NCI-H1436 (cell line): Measurements from ENCODE around the gene RCCD1.
"Not testable (repeated sequence)": the region's sequence is repeated elsewhere in the genome, so short reads cannot be mapped to it uniquely, and the experiment has no call there.

Experiments used
- DNase-seq: peaks from one replicate; lab custom pipeline; 2025; lab: John Stamatoyannopoulos, UW

The RCCD1 gene

DNA sequence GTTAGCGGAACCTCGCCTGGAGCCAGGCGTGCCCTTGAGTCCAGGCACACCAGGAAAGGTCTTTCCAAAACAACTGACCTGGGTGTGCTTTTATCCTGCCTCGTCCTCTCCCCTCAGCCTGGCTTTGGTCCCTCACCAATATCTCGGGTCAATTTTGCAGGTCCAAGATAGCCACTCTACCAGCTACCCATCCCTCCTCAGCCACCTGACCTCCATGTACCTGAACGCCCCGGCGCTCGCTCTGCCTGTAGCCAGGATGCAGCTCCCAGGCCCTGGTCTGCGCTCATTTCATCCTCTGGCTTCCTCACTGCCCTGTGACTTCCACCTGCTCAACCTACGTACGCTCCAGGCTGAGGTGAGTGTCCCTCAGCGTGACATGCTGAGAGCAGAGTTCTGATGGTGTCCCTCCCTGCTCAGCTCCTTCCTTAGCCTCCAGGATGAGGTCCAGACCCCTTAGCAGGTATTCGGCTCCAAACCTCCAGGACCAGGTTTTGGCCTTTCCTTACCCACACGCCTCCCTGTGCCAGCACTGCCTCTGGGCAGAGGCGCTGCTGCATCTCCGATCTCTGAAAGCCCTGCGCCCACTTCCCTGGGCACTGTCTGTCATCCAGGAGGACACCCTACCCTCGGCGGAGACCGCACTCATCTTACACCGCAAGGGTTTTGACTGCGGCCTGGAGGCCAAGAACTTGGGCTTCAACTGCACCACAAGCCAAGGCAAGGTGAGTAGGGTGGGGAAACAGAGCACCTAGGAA, 36.5 kb upstream of the RCCD1 start:
- no peak for DNase-seq

DNA sequence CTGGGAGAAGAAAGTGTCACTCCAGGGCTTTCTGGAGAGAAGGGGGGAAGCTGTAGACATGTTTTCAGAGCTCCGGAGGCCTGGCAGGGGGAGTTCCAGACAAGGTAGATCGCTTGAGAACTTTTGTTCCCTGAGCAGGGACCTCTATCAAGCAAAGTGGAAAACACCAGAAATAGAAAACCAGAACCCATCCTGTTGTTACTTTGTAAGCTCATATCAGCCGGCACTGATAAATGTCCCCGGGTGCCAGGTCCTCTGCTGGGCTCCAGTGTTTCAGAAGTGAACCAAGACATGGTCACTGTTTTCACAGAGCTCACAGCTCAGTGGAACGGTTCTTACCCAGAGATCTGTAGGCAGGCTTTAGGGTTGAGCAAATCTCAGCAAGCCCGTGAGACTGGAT, 35.8 kb upstream of the RCCD1 start:
- DNase-seq: no peak

DNA sequence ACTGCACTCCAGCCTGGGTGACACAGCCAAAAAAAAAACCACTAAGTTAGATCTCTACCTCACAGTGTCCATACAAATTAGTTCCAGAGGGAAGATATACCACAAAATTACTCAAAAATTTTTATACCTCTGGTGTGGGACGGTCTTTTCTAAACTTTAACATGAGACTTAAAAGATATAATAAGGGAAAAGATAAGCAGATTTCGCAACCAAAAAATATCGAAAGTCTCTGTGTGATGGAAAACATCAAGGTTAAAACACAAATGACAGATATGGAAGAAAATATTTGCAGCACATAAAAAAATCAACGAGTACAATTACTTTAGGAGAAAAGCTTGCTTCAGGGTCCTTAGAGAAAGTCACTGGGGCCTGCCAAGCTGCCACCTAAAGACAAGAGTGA, 32.8 kb upstream of the RCCD1 start:
- no peak for DNase-seq

DNA sequence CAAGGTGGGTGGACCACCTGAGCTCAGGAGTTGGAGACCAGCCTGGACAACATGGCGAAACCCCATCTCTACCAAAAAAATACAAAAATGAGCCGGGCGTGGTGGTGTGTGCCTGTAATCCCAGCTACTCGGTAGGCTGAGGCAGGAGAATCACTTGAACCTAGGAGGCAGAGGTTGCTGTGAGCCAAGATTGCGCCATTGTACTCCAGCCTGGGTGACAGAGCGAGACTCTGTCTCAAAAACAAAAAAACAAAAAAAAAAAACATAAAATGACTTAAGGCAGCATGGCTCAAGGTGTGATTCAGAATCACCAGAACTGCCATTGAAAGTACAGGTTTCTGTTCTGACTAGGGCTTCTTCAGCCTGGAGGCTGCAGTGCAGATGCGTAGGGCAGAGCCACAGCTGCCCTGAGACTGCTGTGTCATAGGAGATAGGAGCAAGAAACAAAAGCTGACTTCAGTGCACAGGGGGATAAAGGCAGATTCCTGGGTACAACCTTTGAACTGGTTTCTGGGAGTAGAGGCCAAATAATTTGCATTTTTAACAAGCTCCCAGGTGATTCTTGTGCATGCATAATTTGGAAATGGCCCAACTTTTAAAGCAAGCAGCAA, 31.9 kb upstream of the RCCD1 start:
- not testable (repeated sequence) for DNase-seq

DNA sequence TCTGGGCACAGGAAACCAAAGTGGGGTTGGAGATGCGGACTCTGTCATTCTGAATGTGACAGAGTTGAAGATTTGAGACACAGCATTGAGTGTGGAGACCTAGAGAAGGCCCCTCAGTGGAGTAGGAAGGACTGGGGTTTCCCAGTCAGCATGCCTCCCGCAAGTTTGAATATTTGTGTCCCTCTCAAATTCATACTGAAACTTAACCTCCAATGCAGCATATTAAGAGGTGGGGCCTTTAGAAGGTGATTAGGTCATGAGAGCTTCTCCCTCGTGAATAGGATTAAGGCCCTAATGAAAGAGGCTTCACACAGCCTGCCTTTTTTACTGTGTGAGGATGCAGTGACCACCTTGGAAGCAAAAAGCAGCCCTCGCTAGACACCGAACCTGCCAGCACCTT, 30.3 kb upstream of the RCCD1 start:
- DNase-seq: no peak

DNA sequence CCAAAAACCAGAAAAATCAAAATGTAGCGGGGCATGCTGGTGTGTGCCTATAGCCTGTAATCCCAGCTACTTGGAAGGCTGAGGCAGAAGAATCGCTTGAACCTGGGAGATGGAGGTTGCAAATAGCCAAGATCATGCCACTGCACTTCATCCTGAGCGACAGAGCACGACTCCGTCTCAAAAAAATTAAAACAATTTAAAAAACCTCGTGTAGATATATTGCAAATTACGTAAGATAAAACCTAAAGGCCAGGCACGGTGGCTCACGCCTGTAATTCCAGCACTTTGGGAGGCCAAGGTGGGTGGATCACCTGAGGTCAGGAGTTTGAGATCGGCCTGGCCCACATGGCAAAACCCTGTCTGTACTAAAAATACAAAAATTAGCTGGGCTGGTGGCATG, 27.9 kb upstream of the RCCD1 start:
- not testable (repeated sequence) for DNase-seq

DNA sequence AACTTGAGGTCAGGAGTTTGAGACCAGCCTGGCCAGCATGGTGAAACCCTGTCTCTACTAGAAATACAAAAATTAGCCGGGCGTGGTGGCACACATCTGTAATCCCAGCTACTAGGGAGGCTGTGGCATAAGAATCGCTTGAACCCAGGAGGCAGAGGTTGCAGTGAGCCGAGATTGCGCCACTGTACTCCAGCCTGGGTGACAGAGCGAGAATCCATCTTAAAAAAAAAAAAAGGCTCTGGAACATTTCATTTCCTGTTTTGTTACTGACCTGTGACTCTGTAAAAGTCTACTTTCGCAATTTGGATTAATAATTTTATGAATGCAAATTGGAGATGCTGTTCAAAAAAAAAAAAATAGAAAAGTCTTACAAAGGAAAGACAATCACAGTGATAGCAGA, 26.6 kb upstream of the RCCD1 start:
- DNase-seq: not testable (repeated sequence)

DNA sequence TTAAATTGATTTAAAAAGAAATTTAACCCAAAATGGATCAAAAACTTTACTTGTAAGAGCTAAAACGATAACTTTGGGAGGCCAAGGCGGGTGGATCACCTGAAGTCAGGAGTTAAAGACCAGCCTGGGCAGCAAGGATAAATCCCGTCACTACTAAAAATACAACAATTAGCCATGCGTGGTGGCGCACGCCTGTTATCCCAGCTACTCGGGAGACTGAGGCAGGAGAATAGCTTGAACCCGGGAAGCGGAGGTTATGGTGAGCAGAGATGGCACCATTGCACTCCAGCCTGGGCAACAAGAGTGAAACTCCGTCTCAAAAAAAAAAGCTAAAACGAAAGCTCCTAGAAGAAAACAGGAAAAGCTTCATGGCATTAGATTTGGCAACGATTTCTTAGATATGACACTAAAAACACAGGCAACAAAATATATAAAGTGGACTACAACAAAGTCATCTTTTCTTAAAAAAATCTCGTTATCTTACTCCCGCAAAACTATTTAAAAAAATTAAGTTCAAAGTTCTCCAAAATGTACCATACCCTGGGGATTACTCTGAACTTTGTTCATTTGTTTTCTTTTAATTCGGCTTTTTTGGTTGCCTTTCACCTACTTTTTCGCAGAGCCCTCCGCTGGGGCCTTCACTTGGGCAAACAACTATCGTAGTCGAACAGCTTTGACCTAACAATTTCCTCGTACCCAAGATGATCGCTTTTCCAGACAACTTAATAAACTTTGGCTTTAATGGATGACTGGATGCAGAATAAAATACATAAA, 25.3 kb upstream of the RCCD1 start:
- DNase-seq: no peak

DNA sequence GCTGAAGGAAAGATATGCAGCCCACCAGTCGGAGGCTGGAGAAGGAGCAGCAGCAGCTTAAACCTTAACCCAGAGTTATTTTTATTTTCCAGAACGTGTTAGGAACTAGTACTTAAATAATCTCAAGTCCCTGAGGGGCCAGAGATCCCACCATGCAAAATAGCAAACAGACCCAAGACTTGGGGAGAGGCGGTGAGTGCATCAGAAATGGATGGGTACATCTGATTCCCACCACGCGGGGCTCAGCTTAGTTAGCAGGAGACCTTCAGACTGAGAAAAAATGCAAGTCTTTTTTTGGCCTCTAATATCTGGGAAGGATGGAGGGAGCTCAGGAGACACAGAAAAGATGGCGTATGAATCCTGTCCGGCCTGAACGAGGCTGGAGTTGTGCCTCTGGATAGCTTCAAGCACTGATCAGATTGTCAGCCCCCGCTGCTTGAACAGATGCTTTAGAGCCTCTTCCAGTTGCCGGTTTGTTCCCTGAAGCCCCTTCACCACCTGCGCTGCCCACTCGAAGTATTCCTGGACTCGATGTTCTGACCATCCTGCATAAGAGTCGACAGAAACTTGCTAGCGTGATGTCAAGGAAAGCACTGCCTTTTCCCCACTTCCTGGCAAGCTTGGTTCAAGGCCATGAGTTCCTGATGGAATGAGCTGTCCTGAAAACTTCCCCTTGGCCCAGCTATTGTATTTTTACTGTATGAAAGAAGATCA, 23.7 kb upstream of the RCCD1 start:
- peak; percentile 1 for DNase-seq

DNA sequence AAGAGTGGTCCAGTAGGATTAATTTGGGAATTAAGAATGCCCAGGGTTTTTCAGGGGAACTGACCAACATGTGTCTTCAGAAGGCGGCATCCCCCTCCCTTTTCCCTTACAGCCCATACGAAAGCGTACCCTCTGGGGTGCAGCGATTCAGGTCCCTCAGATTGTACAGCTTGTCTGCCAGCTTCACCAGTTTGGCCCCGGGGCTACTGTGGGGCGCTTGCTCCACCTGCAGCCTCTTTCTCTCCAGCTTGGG, 23.2 kb upstream of the RCCD1 start:
- no peak for DNase-seq

DNA sequence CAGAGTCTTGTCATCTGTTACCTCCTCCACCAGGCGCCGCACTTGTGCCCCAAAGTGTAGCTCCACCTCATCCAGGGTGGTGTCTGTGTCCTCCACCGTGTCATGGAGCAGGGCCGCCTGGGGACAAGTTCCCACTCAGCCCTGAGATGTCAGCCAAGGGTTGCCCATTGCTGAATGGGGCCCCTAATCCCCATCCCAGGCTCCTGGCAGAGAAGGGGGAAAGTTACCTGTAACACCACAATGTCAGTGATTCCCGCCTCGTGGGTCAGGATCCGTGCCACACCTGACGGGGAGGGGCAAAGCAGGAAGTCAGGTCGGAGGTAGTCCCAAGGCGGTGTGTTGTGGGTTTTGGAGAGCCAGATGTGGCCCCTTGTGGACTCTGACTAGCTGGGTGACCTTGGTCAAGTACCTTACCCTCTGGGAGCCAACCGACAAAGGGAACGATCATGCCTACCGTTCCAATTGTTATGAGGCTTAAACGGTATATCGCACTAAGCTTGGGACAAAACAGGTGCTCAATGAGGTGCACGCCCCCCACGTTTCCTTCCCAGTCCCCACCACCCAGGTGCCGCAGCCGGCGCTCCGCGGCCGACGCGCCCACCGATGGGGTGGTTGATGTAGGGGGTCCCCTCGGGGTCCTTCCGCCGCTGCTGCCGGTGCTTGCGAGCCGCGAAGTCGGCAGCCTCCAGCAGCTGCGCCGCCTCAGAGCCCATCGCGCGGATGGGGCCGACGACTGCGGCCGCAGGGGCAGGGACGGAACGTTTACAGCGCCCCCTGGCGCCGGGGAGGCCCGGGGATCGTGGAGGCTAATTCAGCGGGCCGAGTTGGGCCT, 22.6 kb upstream of the RCCD1 start, which contains the start of gene HDDC3:
Gene HDDC3 (minus strand): TSS at position 722 of the 832 bp plus-strand sequence. CDS start 9 bp downstream, at position 713.
- peak; percentile 83 for DNase-seq

DNA sequence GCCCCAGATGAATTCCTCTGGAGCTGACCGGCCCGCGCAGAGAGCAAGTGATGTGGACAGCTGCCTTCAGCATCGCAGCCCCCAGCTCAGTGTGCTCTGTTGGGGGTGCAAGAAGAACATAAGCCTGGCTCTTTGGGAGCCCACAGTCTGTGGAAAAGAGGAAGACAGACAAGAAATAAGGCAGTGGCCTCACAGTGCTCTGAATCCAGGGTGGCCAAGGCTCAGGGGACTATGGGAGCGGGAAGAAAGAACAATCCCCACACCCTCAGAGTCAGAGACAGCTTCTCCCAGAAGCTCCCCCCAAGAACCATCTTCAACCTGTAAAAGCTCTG, 22.1 kb upstream of the RCCD1 start:
- DNase-seq: no peak

DNA sequence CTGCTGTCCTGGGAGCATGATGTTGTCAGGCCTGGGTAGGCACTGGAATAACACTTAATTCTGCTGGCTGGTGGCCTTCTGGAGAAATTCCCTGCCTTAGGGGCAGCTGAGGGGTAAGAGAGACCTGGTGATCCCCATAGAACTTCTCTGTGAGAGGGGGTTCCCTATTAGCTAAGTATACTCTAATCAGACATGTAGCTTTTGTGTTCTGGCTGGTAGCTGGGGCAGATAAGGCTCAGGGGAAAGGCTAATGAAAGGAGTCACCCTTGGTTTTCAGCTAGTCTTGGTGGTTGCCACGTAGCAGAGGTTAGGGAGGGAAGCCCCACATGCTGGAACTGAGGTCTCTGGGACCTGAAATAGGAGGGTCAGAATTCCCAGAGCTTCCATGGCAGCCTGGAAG, 21.4 kb upstream of the RCCD1 start:
- no peak for DNase-seq

DNA sequence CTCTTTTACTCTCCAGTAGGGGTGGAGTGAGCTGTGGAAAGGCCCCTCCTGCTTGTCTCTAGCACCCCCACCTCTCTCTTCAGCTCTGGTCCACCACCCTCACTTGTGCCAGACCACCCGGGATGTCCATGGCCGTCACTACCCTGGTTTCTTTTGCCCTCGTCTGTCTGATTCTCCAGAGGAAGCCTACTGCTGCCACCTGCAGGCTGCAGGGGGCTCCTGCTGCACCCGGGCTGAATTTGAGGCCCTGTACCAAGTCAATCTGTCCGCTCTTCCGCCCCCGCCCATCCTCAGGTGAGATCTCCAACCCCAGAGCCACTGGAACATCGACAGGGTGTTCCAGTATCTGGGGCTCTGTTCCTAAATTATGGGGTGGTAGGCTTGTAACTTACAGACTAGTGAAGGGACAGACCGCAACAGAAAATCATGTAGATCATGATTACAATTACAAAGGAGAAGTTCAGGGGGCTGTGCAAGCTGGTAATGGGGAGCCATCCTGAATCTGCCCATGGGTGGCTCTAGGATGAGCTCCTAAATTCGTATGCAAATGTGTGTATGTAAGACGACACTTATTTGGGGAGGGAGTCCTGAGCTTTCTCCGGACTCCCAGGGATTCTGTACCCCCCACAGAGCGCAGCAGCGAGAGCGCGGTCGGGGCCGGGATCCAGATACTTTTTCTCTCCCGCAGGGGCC, 20.3 kb upstream of the RCCD1 start:
- DNase-seq: peak; percentile 85

DNA sequence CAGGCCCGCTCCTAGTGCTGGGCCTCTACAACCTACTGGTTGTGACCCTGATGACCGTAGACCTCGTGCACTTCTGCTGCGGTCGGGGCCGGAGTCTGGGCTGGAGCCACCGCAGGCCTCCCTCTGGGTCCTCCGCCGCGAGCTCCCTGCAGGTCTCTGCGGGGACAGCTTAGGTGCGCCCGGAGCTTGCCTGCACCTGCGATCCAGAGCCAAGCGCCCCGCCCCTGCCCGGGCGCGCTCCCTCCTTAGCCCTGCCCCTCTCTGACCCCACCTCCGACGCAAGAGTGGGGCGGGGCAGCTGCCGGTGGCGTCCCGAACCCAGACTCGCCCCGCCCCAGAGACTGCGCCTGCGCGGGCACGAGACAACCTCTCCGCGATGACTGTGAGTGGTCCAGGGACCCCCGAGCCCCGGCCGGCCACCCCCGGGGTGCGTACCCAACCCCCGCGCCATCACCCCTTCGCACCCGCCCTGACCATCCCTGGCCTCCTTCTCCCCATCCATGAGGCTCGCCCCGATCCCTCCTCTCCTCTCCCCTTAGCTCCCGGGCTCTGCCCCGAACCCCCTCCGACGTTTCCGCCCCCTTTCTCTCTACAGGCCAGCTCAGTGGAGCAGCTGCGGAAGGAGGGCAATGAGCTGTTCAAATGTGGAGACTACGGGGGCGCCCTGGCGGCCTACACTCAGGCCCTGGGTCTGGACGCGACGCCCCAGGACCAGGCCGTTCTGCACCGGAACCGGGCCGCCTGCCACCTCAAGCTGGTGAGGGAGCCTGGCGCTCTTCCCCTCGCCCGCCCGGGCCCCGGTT, 19.5 kb upstream of the RCCD1 start, which contains the start of gene UNC45A:
Gene UNC45A (plus strand): TSS at position 337 of the 803 bp plus-strand sequence. CDS start 40 bp downstream, at position 377.
- peak; percentile 92 for DNase-seq

DNA sequence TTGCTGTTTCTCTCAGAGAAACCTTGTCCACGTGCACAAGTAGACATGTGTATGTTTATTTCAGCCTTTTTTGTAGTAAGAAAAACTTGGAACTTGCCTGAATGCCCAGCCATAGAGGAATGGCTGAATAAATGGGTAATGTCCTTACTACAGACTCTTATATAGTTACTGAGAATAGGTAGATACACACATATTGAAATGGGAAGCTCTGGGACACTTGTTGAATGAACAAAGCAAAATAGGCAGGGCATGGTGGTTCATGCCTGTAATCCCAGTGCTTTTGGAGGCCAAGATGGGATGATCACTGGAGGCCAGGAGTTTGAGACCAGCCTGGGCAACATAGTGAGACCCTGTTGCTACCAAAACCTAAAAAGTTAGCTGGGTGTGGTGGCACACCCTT, 17.9 kb upstream of the RCCD1 start:
- DNase-seq: no peak

DNA sequence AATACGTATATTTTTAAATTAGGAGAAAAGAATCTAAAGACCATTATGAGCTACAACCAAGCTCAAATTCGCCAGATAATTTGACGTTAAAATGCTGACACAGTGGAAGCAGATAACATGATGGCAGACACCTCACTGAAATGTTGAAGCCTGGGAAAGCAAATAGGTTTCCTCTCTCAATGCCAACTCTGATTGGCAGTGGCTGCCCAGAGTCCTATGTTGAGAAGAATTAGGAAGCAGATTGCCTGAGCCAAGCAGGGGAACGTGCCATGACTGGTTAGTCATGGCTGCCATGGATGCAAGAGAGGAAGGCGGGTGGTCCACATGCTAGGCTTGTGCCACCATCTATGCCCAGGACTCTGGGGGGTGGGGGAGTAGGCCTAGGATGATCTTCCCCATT, 16.4 kb upstream of the RCCD1 start:
- DNase-seq: no peak

DNA sequence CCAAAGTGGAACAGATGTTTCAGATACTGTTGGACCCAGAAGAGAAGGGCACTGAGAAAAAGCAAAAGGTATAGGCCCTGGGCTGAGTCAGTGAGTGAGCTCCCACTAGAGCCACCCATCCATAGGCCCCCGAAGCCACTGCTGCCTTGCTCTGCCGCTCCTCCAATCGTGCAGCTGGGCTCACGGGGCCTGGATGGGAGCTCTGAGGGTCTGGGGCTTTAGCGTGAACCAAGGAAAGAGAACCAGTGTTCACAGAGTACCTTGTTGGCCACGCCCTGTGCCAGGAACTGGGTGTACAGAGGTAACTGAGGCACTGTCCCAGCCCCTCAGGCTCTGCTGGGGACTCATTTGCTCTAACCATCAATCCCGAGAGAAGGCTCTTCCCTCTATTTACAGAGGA, 14.9 kb upstream of the RCCD1 start:
- no peak for DNase-seq

DNA sequence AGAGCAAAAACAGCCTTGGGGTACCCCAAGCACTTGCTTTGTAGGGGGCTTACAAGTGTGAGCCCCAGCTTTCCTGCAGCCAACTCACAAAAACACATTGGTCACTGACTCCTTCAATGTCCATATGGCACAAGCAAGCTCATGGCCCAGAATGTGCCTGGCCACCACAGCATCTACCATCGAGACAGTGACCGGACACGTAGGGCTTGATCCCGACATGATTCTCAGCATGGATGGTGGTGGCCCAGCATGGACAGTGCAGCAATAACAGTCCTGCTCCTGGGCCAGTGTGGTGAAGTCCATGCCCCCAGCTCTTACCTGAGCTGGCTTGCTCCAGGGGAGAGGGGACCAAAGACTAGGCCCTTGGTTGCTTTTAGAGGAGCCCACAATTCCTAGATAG, 13.6 kb upstream of the RCCD1 start:
- DNase-seq: no peak
